Skeletal muscle tissue (tissue), 4 donors: ENCODE results near the gene XPO6. TPM values are rescaled to one million over a fixed set of nuclear protein-coding genes. Genes with fewer than 3 reads are reported as not detected.
"Not testable (repeated sequence)": the region's sequence is repeated elsewhere in the genome, so short reads cannot be mapped to it uniquely, and the experiment has no call there.

Experiments used
- H3K27ac ChIP-seq: one replicate; pipeline ENCODE4 v1.7.0; 2013; ENCODE audit warnings: mild to moderate bottlenecking, low read depth, low read length, inconsistent platforms
- H3K27me3 ChIP-seq, 3 donors: one replicate each; pipeline ENCODE4 v1.7.0; 2013; ENCODE audit warnings: low read length in 3 of 3; ENCODE audit not compliant: control insufficient read depth in 3 of 3, insufficient read depth in 3 of 3
- H3K36me3 ChIP-seq, 3 donors: one replicate each; pipeline ENCODE4 v1.7.0; 2013; ENCODE audit warnings: low read length in 3 of 3; ENCODE audit not compliant: control insufficient read depth in 3 of 3, insufficient read depth in 3 of 3
- H3K4me1 ChIP-seq, 3 donors: one replicate each; pipeline ENCODE4 v1.7.0; 2013; ENCODE audit warnings: low read length in 3 of 3, mild to moderate bottlenecking in 3 of 3; ENCODE audit not compliant: control insufficient read depth in 3 of 3, insufficient read depth in 3 of 3
- H3K4me3 ChIP-seq, 3 donors: one replicate each; pipeline ENCODE4 v1.7.0; 2013; ENCODE audit warnings: low read length in 3 of 3
- H3K9ac ChIP-seq, 3 donors: one replicate each; pipeline ENCODE4 v1.7.0; 2013; ENCODE audit warnings: low read length in 3 of 3, mild to moderate bottlenecking in 3 of 3, moderate library complexity in 2 of 3, low read depth in 1 of 3
- H3K9me3 ChIP-seq, 3 donors: one replicate each; pipeline ENCODE4 v1.7.0; 2013; ENCODE audit warnings: low read length in 3 of 3; ENCODE audit not compliant: control insufficient read depth in 3 of 3
- total RNA-seq: library from RNA; depleted of rRNA; stranded (reverse); fragments of >200 nt; gene quantifications from one replicate; pipeline ENCODE4 v1.2.3, GENCODE V29; 2014
- donor health status: Osteomylitis.

Gene XPO6
- total RNA-seq, 1 donor from 2014 or later = 33.9 TPM

GRCh38 chr16:28249483-28249882 is 37.7 kb upstream of the XPO6 start:
- not testable (repeated sequence) for H3K9me3 ChIP-seq, H3K4me3 ChIP-seq, H3K27me3 ChIP-seq, H3K9ac ChIP-seq, H3K36me3 ChIP-seq, H3K4me1 ChIP-seq, H3K27ac ChIP-seq

GRCh38 chr16:28241924-28242323 is 30.2 kb upstream of the XPO6 start:
- H3K4me3 ChIP-seq = no peak overlapping the region
- no peaks in the 10 kb centered on the region for H3K4me1 ChIP-seq
- peaks cover 0 to 3% (median 0%) of the 10 kb centered on the region in 3 donors for H3K27me3 ChIP-seq
- peaks cover 0 to 5% (median 0%) of the 10 kb centered on the region in 3 donors for H3K9me3 ChIP-seq
- H3K27ac ChIP-seq = no peak overlapping the region
- H3K9ac ChIP-seq = no peak overlapping the region
- H3K36me3 ChIP-seq = no peaks in the 10 kb centered on the region

- Histone ChIP-seq H3K36me3 (no peaks in the 10 kb centered on the region), H3K4me3 (no peak overlapping the region), H3K9ac (no peak overlapping the region), H3K27ac (no peak overlapping the region), H3K9me3 (peaks cover 0 to 5% (median 0%) of the 10 kb centered on the region in 3 donors), H3K4me1 (no peaks in the 10 kb centered on the region), H3K27me3 (peaks cover 0 to 3% (median 0%) of the 10 kb centered on the region in 3 donors)
Measured at GRCh38 chr16:28237754-28238357, 26.1 kb upstream of the XPO6 start.

GRCh38 chr16:28231763-28232162 is 20.0 kb upstream of the XPO6 start:
- Histone ChIP-seq H3K36me3 (no peaks in the 10 kb centered on the region), H3K4me3 (no peak overlapping the region), H3K9ac (no peak overlapping the region)

GRCh38 chr16:28223909-28224308 is 12.1 kb upstream of the XPO6 start:
- not testable (repeated sequence) for H3K36me3 ChIP-seq, H3K4me3 ChIP-seq, H3K9me3 ChIP-seq, H3K27me3 ChIP-seq, H3K9ac ChIP-seq, H3K27ac ChIP-seq, H3K4me1 ChIP-seq

More at GRCh38 chr16:28231763-28232162, 20.0 kb upstream of the XPO6 start:
- no peaks in the 10 kb centered on the region for H3K9me3 ChIP-seq
- no peaks in the 10 kb centered on the region for H3K27me3 ChIP-seq
- no peak overlapping the region for H3K27ac ChIP-seq
- no peaks in the 10 kb centered on the region for H3K4me1 ChIP-seq

- H3K27me3 ChIP-seq, H3K9me3 ChIP-seq, H3K4me3 ChIP-seq, H3K9ac ChIP-seq, H3K27ac ChIP-seq, H3K36me3 ChIP-seq, H3K4me1 ChIP-seq: not testable (repeated sequence)
Measured at GRCh38 chr16:28219777-28220176, 8.0 kb upstream of the XPO6 start.

GRCh38 chr16:28219282-28219681 is 7.5 kb upstream of the XPO6 start:
- H3K9ac ChIP-seq = no peak overlapping the region

GRCh38 chr16:28218109-28218508 is 6.3 kb upstream of the XPO6 start:
- no peaks in the 10 kb centered on the region for H3K9me3 ChIP-seq
- no peaks in the 10 kb centered on the region for H3K36me3 ChIP-seq
- H3K9ac ChIP-seq = no peak overlapping the region
- no peak overlapping the region for H3K4me3 ChIP-seq
- no peak overlapping the region for H3K27ac ChIP-seq
- no peaks in the 10 kb centered on the region for H3K4me1 ChIP-seq
- H3K27me3 ChIP-seq = no peaks in the 10 kb centered on the region

More at GRCh38 chr16:28219282-28219681, 7.5 kb upstream of the XPO6 start:
- Histone ChIP-seq H3K36me3 (no peaks in the 10 kb centered on the region), H3K27me3 (no peaks in the 10 kb centered on the region), H3K27ac (no peak overlapping the region), H3K4me3 (no peak overlapping the region), H3K9me3 (no peaks in the 10 kb centered on the region), H3K4me1 (no peaks in the 10 kb centered on the region)

GRCh38 chr16:28217326-28217725 is 5.6 kb upstream of the XPO6 start:
- no peaks in the 10 kb centered on the region for H3K36me3 ChIP-seq
- peaks cover 0 to 4% (median 4%) of the 10 kb centered on the region in 3 donors for H3K4me1 ChIP-seq
- no peak overlapping the region for H3K27ac ChIP-seq
- no peak overlapping the region for H3K9ac ChIP-seq
- no peaks in the 10 kb centered on the region for H3K27me3 ChIP-seq
- H3K9me3 ChIP-seq = no peaks in the 10 kb centered on the region
- H3K4me3 ChIP-seq = no peak overlapping the region

GRCh38 chr16:28213396-28213795 is 1.6 kb upstream of the XPO6 start:
- Histone ChIP-seq H3K4me1 (peaks cover 9 to 24% (median 10%) of the 10 kb centered on the region in 3 donors), H3K36me3 (peaks cover 6 to 8% (median 7%) of the 10 kb centered on the region in 3 donors), H3K9ac (no peak overlapping the region)

More at GRCh38 chr16:28213396-28213795, 1.6 kb upstream of the XPO6 start:
- Histone ChIP-seq H3K9me3 (no peaks in the 10 kb centered on the region), H3K27ac (no peak overlapping the region), H3K4me3 (no peak overlapping the region), H3K27me3 (no peaks in the 10 kb centered on the region)
